Measurements from ENCODE around the gene CD163. TPM values are rescaled to one million over a fixed set of nuclear protein-coding genes. Genes with fewer than 3 reads are reported as not detected.

The CD163 gene
- total RNA-seq, 4 donors from 2014 or later, result 259 to 1,297 (median 643) TPM

DNA sequence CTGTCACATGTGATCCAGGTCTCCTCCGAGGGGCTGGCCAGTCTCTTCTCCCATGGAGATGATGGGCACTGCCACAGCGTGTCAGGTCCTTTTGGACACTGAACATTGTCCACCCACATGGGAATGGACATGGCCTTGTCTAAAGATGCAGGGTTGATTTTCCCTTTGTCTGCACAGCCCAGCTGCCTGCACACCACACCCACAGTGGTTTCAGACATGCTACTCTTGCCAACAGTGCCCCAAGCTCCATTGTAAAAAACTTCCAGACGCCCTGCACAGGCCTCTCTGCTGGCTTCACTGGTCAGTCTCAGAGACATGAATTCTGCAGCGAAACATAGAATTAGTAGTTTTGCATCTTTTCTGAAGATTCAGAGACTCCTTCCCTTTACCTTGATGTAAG, 18.5 kb downstream of the CD163 start:
- TF ChIP-seq, protein P1, sequence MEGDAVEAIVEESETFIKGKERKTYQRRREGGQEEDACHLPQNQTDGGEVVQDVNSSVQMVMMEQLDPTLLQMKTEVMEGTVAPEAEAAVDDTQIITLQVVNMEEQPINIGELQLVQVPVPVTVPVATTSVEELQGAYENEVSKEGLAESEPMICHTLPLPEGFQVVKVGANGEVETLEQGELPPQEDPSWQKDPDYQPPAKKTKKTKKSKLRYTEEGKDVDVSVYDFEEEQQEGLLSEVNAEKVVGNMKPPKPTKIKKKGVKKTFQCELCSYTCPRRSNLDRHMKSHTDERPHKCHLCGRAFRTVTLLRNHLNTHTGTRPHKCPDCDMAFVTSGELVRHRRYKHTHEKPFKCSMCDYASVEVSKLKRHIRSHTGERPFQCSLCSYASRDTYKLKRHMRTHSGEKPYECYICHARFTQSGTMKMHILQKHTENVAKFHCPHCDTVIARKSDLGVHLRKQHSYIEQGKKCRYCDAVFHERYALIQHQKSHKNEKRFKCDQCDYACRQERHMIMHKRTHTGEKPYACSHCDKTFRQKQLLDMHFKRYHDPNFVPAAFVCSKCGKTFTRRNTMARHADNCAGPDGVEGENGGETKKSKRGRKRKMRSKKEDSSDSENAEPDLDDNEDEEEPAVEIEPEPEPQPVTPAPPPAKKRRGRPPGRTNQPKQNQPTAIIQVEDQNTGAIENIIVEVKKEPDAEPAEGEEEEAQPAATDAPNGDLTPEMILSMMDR (IDR thresholded peaks at IDR 0.05; ENCODE audit: low read depth), result no peak

DNA sequence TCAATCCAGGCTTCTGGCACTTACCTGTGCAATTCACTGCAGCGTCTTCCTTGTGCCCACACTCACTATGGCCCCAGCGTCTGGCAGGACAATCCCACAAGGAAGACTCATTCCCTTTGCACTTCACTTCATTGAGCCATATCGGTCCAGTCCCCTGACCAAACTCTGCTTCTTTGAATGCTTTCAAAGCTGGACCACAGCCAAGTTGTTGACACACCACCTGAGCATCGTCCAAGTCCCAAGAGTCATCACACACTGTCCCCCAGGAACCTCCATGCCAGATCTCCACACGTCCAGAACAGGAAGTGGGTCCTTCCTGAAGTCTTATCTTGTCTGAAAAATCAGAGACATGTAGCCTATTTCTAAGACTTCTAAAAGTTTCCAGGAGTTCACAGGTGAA, 20.2 kb downstream of the CD163 start:
- TF ChIP-seq, protein P1 (IDR thresholded peaks at IDR 0.05; ENCODE audit: low read depth), result no peak

DNA sequence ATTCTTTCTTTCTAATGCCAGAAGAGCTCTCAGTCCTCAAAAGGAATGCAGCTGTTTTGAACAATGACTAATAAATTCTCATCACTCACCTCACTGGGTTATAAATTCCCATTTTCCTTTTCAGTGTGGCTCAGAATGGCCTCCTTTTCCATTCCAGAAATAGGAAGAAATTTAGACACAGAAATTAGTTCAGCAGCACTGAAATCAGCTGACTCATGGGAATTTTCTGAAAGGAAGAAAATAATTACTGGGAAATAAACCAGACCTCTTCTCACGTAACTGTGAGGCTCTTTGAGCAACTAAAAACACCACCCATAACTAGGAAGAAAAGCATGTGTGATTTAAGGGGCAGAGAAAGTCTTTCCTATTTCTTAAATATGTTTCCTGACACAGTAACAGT, 23.8 kb downstream of the CD163 start:
- TF ChIP-seq, protein P1 (IDR thresholded peaks at IDR 0.05; ENCODE audit: low read depth), result no peak

DNA sequence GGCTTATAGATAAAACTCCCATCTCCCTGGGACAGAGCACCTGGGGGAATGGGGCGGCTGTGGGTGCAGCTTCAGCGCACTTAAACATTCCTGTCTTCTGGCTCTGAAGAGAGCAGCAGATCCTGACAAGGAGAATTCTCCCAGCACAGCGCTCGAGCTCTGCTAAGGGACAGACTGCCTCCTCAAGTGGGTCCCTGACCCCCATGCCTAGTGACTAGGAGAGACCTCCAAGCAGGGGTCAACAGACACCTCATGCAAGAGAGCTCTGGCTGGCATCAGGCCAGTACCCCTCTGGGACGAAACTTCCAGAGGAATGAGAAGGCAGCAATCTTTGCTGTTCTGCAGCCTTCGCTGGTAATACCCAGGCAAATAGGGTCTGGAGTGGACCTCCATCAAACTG, 31.5 kb downstream of the CD163 start:
- TF ChIP-seq, protein P1 (IDR thresholded peaks at IDR 0.05; ENCODE audit: low read depth), result no peak

DNA sequence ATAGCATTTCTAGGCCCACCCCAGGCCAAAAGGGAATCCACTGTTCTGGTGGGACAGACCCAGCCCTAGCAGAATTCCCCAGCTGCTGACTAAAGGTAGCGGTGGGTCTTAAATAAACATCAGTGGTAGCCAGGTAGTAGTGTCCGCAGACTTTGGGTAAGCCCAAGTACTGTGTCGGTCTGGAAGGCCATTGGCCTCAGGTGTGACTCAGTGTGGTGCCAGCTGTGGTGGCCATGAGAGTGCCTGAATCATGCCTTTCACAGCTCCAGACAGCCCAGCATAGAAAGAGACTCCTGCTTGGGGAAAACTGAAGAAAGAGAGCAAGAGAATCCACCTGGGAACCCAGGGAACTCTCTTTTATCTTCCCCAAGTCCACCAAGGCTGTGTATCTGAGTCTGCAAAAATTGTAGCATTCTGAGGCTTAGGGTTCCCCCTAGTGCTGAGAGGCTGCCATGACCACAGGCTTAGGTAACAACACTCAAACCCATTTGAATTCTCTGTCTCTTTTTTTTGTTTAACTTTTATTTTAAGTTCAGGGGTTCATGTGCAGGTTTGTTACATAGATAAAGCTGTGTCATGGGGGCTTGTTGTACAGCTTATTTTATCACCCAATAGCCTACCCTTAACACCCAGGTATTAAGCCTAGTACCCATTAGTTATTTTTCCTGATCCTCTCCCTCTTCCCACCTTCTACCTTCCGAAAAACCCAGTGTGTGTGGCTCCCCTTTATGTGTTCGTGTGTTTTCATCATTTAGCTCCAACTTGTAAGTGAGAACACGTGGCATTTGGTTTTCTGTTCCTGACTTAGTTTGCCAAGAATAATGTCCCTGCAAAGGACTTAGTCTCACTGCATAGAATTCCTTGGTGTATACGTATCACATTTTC, 43.0 kb downstream of the CD163 start:
- TF ChIP-seq, protein P1 (IDR thresholded peaks at IDR 0.05; ENCODE audit: low read depth), result no peak

DNA sequence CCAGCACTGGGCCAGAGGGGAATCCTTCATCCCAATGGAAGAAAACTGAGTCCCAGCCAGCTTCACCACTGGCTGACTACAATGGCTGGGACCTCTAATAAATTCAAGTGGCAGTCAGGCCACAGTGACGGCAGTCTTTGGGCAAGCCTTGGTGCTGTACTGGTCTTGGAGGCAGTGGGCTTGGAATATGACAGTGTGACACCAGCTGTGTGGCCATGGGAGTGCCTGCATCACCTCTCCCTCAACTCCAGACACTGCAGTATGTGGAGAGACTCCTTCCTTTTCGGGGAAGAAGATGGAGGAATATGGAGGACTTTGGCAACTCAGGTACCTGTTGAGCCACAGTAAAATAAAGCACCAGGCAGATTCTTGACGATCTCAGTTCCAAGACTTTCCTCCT, 43.6 kb downstream of the CD163 start:
- TF ChIP-seq, protein P1 (IDR thresholded peaks at IDR 0.05; ENCODE audit: low read depth), result no peak

DNA sequence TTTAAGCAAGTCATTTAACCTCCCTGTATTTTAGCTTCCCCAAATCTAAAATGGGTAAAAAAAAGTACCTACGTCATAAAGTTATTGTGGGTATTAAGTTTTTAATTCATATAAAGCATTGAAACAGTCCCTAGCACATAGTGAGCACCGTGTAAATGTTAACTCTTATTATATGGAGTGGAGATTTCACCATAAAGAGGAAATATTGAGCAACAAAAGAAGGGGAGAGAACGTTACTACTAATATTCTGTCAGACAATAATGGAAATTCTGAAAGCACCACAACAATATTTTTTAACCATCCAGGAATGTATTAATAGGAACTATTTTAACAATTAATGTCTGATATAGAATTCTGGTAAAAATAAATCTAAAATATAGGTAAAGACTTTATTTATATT, 51.8 kb downstream of the CD163 start:
- TF ChIP-seq, protein P1 (IDR thresholded peaks at IDR 0.05; ENCODE audit: low read depth), result no peak

Measured in subcutaneous adipose tissue (tissue), 4 donors.